ENCODE data around the gene HNRNPUL1.
A peak's percentile ranks its signal among the peaks of the same experiment; 100 is the strongest.
"Not testable (repeated sequence)": the region's sequence is repeated elsewhere in the genome, so short reads cannot be mapped to it uniquely, and the experiment has no call there.

The HNRNPUL1 gene

DNA sequence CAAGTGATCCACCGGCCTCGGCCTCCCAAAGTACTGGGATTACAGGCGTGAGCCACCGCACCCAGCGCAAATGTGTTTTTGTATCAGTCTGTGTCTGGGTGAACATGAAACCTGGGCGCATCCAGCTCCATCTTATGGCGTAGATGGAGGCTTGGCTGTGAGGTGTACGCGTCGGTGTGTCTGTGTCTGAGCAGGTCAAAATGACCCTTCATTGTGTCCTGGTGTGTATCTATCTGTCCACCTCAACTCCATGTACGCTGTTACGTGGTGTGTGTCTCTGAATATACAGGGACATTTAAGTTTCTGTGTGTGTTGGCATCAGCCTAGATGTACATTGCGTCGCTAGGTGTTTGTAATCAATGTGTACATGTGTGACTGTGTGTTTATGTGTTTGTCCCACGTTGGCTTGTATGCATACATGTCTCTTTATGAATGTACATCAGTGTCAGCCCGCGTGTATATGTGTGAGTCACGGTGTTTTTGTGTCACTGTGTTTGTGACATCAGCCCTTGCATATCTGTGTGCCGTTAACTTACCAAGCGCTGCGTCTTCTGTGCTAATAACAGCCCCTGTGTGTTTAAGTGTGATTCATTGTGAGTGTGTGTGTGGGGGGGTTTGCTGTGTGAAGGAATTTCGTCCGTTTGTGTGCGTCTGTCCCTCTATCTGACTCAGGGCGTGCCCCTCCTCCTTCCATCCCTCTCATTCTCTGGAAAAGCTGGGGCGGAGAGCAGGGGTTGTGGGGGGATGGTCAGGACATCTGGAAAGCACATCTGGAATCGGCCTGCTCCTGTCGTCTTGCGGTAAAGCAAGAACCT is 38.7 kb upstream of the HNRNPUL1 start:
- H3K4me3 ChIP-seq (ENCODE audit: low read depth, low read length) = peak overlapping the region; percentile 53
- TF ChIP-seq, protein P1, sequence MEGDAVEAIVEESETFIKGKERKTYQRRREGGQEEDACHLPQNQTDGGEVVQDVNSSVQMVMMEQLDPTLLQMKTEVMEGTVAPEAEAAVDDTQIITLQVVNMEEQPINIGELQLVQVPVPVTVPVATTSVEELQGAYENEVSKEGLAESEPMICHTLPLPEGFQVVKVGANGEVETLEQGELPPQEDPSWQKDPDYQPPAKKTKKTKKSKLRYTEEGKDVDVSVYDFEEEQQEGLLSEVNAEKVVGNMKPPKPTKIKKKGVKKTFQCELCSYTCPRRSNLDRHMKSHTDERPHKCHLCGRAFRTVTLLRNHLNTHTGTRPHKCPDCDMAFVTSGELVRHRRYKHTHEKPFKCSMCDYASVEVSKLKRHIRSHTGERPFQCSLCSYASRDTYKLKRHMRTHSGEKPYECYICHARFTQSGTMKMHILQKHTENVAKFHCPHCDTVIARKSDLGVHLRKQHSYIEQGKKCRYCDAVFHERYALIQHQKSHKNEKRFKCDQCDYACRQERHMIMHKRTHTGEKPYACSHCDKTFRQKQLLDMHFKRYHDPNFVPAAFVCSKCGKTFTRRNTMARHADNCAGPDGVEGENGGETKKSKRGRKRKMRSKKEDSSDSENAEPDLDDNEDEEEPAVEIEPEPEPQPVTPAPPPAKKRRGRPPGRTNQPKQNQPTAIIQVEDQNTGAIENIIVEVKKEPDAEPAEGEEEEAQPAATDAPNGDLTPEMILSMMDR (IDR thresholded peaks at IDR 0.05; ENCODE audit: low read depth, low read length) = no peak
- H3K27me3 ChIP-seq (ENCODE audit: insufficient read depth, low read depth, severe bottlenecking) = no peaks in the 10 kb centered on the region
- DNase-seq = no peak
- H3K9me3 ChIP-seq (ENCODE audit: severe bottlenecking) = no peaks in the 10 kb centered on the region
- no peaks in the 10 kb centered on the region for H3K36me3 ChIP-seq
- H3K27ac ChIP-seq = peak overlapping the region; percentile 58

DNA sequence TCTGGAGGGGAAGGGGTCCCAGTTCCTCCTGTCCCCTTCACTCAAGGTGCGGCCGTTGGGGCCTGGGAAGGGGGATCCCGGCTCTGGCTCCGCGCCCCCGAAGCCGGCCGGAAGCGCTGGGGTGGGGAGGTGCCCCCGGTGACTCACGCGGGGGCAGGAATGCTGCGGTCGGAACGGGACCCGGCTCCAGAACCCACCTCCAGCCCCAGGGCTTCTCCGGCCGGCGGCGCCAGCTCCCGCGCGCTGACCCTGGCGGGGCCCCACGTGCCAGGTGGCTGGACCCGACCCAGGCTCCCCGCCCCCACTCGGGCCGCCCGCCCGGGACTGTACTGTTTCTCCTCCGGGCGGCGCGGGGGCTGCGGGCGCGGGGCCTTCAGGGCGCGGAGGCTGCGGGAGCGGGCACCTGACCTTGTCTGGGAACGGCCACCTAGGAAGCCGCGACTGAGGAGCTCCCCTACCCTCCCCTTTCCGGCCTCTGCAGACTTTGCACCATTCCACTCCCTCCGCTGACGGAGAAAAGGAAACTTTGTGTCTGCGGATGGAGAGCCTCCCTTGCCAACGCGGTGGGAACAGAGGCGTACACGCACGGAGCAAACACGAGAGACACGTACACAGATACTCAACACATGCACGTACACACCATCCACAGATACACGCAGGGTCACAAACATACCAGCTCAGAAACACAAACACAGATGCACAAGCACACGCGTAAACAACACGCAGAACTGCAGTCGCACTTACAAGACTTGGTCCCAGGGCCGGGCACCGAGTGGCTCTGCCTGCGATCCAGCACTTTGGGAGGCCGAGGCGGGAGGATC is 37.9 kb upstream of the HNRNPUL1 start:
- Histone ChIP-seq H3K27me3 (ENCODE audit: insufficient read depth, low read depth, severe bottlenecking) (no peaks in the 10 kb centered on the region), H3K9me3 (ENCODE audit: severe bottlenecking) (no peaks in the 10 kb centered on the region), H3K27ac (peak overlapping the region; percentile 58), H3K4me3 (ENCODE audit: low read depth, low read length) (peak overlapping the region; percentile 53), H3K36me3 (no peaks in the 10 kb centered on the region)
- TF ChIP-seq, protein P1 (IDR thresholded peaks at IDR 0.05; ENCODE audit: low read depth, low read length) = no peak
- DNase-seq = peak; percentile 65

DNA sequence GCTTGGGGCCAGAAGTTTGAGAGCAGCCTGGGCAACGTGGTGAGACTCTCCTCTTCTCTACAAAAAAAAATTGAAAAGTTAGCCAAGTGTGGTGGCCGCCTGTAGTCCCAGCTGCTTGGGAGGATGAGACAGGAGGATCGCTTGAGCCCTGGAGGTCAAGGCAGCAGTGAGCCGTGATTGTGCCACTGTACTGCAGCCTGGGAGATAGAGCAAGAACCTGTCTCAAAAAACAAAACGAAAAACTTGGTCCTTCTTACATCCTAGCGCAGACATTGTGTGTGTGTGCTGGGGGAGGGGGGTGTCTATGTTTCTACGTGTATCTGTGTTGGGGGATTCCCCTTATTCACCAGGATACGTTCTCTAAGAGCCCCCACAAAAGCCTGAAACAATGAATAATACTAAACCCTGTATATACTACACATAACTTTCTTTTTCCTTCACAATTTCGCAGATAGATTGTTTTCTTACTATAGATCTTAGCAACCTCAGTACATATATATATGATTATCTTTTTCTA is 37.2 kb upstream of the HNRNPUL1 start:
- H3K27me3 ChIP-seq (ENCODE audit: insufficient read depth, low read depth, severe bottlenecking) = no peaks in the 10 kb centered on the region
- H3K36me3 ChIP-seq = no peaks in the 10 kb centered on the region
- no peak for DNase-seq
- H3K9me3 ChIP-seq (ENCODE audit: severe bottlenecking) = no peaks in the 10 kb centered on the region
- TF ChIP-seq, protein P1 (IDR thresholded peaks at IDR 0.05; ENCODE audit: low read depth, low read length) = no peak
- peak overlapping the region; percentile 53; the same call in 1 of the 2 replicates for H3K4me3 ChIP-seq (ENCODE audit: low read depth, low read length)
- no peak overlapping the region; the same call in 1 of the 2 replicates for H3K27ac ChIP-seq

DNA sequence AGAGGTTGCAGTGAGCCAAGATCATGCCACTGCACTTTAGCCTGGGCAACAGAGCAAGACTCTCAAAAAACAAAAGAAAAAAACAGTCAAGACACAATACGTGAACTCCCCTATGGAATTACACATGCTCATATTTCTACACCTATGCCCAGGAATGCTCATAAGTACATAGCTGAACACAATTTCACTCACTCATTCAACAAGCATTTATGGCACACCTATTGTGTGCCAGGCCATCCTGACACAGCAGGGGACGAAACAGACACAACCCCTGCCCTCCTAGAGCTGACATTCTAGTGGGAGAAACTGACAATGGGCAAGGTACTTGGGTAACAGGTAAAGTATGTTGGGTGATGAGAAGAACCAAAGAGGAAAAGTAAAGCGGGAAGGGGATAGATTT is 35.7 kb upstream of the HNRNPUL1 start:
- Histone ChIP-seq H3K9me3 (ENCODE audit: severe bottlenecking) (no peaks in the 10 kb centered on the region), H3K27me3 (ENCODE audit: insufficient read depth, low read depth, severe bottlenecking) (no peaks in the 10 kb centered on the region), H3K27ac (no peak overlapping the region), H3K4me3 (ENCODE audit: low read depth, low read length) (no peak overlapping the region), H3K36me3 (no peaks in the 10 kb centered on the region)
- no peak for DNase-seq
- TF ChIP-seq, protein P1 (IDR thresholded peaks at IDR 0.05; ENCODE audit: low read depth, low read length) = no peak

DNA sequence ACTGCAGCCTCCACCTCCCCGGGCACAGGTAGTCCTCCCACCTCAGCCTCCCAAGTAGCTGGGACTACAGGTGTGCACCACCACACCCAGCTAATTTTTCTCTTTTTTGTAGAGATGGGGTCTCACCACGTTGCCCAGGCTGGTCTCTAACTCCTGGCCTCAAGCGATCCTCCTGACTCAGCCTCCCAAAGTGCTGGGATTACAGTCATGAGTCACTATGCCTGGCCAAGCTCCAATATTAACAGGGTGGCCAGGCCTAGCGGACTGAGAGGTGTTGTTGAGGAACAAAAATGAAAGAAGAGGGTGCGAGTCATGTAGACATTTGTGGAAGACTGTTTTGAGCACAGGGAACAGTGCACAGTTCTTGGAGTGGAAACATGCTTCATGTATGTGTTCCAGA is 34.8 kb upstream of the HNRNPUL1 start:
- not testable (repeated sequence) for H3K9me3 ChIP-seq (ENCODE audit: severe bottlenecking); H3K27me3 ChIP-seq (ENCODE audit: insufficient read depth, low read depth, severe bottlenecking); H3K27ac ChIP-seq; H3K36me3 ChIP-seq; H3K4me3 ChIP-seq (ENCODE audit: low read depth, low read length); DNase-seq
